LNCAP (cell line): Measurements from ENCODE around the gene BMX.
A peak's percentile ranks its signal among the peaks of the same experiment; 100 is the strongest.

Experiments
- CTCF ChIP-seq: fragments of 450-650 bp; IDR thresholded peaks from 2 replicates; pipeline ENCODE4 v1.5.1; 2017; ENCODE audit warnings: mild to moderate bottlenecking

BMX gene

GRCh38 chrX:15500497-15500966 is at the start of gene BMX:
Gene BMX (plus strand): TSS chrX:15500807. CDS start chrX:15508354, 7,547 bp downstream.
- no peak for TF ChIP-seq CTCF

GRCh38 chrX:15451913-15452312 is 48.7 kb upstream of the BMX start:
- TF ChIP-seq CTCF: no peak

GRCh38 chrX:15464704-15465103 is 35.9 kb upstream of the BMX start:
- TF ChIP-seq CTCF: no peak

GRCh38 chrX:15465347-15465746 is 35.3 kb upstream of the BMX start:
- no peak for TF ChIP-seq CTCF

GRCh38 chrX:15465896-15466651 is 34.5 kb upstream of the BMX start:
- TF ChIP-seq CTCF: no peak; the same call in 1 of the 2 replicates

- peak; percentile 35; the same call in 1 of the 2 replicates for TF ChIP-seq CTCF
Measured at GRCh38 chrX:15468036-15468435, 32.6 kb upstream of the BMX start.

- TF ChIP-seq CTCF: no peak
Measured at GRCh38 chrX:15469613-15470012, 31.0 kb upstream of the BMX start.
